ENCODE measurements around the gene ABAT.

Gene ABAT

GRCh38 chr16:8720080-8720966, 45.9 kb downstream of the ABAT start:
- TF ChIP-seq CTCF (IDR thresholded peaks at IDR 0.05; ENCODE audit: low read depth, low read length, missing control alignments): no peak
- DNase-seq: no peak
- Histone ChIP-seq H3K4me3 (ENCODE audit: low read depth, low read length) (no peak overlapping the region), H3K27me3 (replicated peaks) (no peaks in the 10 kb centered on the region), H3K27ac (no peak overlapping the region), H3K36me3 (replicated peaks) (no peaks in the 10 kb centered on the region)
- in situ Hi-C loops (cut with HindIII; ENCODE audit: low pct_ligation_motif_present, low sequenced_read_pairs): no loop called here

- TF ChIP-seq CTCF (IDR thresholded peaks at IDR 0.05; ENCODE audit: low read depth, low read length, missing control alignments): no peak
- Histone ChIP-seq H3K4me3 (ENCODE audit: low read depth, low read length) (no peak overlapping the region), H3K27me3 (replicated peaks) (no peaks in the 10 kb centered on the region), H3K36me3 (replicated peaks) (no peaks in the 10 kb centered on the region), H3K27ac (no peak overlapping the region)
- in situ Hi-C loops (cut with HindIII; ENCODE audit: low pct_ligation_motif_present, low sequenced_read_pairs): no loop called here
- no peak for DNase-seq
These were observed 46.5 kb downstream of the ABAT start for GRCh38 chr16:8720967-8721308.

- no peak for TF ChIP-seq CTCF (IDR thresholded peaks at IDR 0.05; ENCODE audit: low read depth, low read length, missing control alignments)
- in situ Hi-C loops (cut with HindIII; ENCODE audit: low pct_ligation_motif_present, low sequenced_read_pairs): no loop called here
- Histone ChIP-seq H3K4me3 (ENCODE audit: low read depth, low read length) (no peak overlapping the region), H3K36me3 (replicated peaks) (no peaks in the 10 kb centered on the region), H3K27ac (no peak overlapping the region), H3K27me3 (replicated peaks) (no peaks in the 10 kb centered on the region)
- DNase-seq: no peak
These were observed 47.1 kb downstream of the ABAT start for GRCh38 chr16:8721336-8722024.

GRCh38 chr16:8722025-8722348, 47.6 kb downstream of the ABAT start:
- no peak for TF ChIP-seq CTCF (IDR thresholded peaks at IDR 0.05; ENCODE audit: low read depth, low read length, missing control alignments)
- no peak for DNase-seq
- no peak overlapping the region for H3K4me3 ChIP-seq (ENCODE audit: low read depth, low read length)
- H3K36me3 ChIP-seq (replicated peaks): no peaks in the 10 kb centered on the region
- H3K27me3 ChIP-seq (replicated peaks): no peaks in the 10 kb centered on the region
- no peak overlapping the region for H3K27ac ChIP-seq
- in situ Hi-C loops (cut with HindIII; ENCODE audit: low pct_ligation_motif_present, low sequenced_read_pairs): no loop called here

GRCh38 chr16:8725513-8726178, 51.2 kb downstream of the ABAT start:
- Histone ChIP-seq H3K36me3 (replicated peaks) (no peaks in the 10 kb centered on the region), H3K27ac (no peak overlapping the region), H3K4me3 (ENCODE audit: low read depth, low read length) (no peak overlapping the region), H3K27me3 (replicated peaks) (no peaks in the 10 kb centered on the region)
- in situ Hi-C loops (cut with HindIII; ENCODE audit: low pct_ligation_motif_present, low sequenced_read_pairs): no loop called here
- TF ChIP-seq CTCF (IDR thresholded peaks at IDR 0.05; ENCODE audit: low read depth, low read length, missing control alignments): no peak
- DNase-seq: no peak
